ENCODE results near the gene PARVB. TPM values are rescaled to one million over a fixed set of nuclear protein-coding genes. Genes with fewer than 3 reads are reported as not detected.
"Not testable (repeated sequence)": the region's sequence is repeated elsewhere in the genome, so short reads cannot be mapped to it uniquely, and the experiment has no call there.

PARVB gene
- total and polyA plus RNA-seq, 10 of the 15 experiments (the other 5 are each of a cell fraction or from before 2014, with no cell fraction given), result 5.2 to 264 (median 76.0) TPM

GRCh38 chr22:44055805-44056204, 31.7 kb downstream of the PARVB start (continued):
- TF ChIP-seq, protein P1, sequence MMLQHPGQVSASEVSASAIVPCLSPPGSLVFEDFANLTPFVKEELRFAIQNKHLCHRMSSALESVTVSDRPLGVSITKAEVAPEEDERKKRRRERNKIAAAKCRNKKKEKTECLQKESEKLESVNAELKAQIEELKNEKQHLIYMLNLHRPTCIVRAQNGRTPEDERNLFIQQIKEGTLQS (IDR thresholded peaks at IDR 0.05; ENCODE audit: borderline replicate concordance, extremely low read depth, low read depth, low read length), result no peak
- TF ChIP-seq PAX8 (IDR thresholded peaks at IDR 0.05) (no peak), PRDM15 (CRISPR knock-in tag; IDR thresholded peaks at IDR 0.05) (no peak), HDGF (IDR thresholded peaks at IDR 0.05) (no peak), NFYB (IDR thresholded peaks at IDR 0.05; ENCODE audit: insufficient read depth, low read depth, low read length) (no peak)
- TF ChIP-seq, protein P2, sequence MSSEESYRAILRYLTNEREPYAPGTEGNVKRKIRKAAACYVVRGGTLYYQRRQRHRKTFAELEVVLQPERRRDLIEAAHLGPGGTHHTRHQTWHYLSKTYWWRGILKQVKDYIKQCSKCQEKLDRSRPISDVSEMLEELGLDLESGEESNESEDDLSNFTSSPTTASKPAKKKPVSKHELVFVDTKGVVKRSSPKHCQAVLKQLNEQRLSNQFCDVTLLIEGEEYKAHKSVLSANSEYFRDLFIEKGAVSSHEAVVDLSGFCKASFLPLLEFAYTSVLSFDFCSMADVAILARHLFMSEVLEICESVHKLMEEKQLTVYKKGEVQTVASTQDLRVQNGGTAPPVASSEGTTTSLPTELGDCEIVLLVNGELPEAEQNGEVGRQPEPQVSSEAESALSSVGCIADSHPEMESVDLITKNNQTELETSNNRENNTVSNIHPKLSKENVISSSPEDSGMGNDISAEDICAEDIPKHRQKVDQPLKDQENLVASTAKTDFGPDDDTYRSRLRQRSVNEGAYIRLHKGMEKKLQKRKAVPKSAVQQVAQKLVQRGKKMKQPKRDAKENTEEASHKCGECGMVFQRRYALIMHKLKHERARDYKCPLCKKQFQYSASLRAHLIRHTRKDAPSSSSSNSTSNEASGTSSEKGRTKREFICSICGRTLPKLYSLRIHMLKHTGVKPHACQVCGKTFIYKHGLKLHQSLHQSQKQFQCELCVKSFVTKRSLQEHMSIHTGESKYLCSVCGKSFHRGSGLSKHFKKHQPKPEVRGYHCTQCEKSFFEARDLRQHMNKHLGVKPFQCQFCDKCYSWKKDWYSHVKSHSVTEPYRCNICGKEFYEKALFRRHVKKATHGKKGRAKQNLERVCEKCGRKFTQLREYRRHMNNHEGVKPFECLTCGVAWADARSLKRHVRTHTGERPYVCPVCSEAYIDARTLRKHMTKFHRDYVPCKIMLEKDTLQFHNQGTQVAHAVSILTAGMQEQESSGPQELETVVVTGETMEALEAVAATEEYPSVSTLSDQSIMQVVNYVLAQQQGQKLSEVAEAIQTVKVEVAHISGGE (CRISPR knock-in tag; IDR thresholded peaks at IDR 0.05), result no peak
- TF ChIP-seq, protein P3, sequence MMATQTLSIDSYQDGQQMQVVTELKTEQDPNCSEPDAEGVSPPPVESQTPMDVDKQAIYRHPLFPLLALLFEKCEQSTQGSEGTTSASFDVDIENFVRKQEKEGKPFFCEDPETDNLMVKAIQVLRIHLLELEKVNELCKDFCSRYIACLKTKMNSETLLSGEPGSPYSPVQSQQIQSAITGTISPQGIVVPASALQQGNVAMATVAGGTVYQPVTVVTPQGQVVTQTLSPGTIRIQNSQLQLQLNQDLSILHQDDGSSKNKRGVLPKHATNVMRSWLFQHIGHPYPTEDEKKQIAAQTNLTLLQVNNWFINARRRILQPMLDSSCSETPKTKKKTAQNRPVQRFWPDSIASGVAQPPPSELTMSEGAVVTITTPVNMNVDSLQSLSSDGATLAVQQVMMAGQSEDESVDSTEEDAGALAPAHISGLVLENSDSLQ (IDR thresholded peaks at IDR 0.05), result no peak
- TF ChIP-seq, protein P4, sequence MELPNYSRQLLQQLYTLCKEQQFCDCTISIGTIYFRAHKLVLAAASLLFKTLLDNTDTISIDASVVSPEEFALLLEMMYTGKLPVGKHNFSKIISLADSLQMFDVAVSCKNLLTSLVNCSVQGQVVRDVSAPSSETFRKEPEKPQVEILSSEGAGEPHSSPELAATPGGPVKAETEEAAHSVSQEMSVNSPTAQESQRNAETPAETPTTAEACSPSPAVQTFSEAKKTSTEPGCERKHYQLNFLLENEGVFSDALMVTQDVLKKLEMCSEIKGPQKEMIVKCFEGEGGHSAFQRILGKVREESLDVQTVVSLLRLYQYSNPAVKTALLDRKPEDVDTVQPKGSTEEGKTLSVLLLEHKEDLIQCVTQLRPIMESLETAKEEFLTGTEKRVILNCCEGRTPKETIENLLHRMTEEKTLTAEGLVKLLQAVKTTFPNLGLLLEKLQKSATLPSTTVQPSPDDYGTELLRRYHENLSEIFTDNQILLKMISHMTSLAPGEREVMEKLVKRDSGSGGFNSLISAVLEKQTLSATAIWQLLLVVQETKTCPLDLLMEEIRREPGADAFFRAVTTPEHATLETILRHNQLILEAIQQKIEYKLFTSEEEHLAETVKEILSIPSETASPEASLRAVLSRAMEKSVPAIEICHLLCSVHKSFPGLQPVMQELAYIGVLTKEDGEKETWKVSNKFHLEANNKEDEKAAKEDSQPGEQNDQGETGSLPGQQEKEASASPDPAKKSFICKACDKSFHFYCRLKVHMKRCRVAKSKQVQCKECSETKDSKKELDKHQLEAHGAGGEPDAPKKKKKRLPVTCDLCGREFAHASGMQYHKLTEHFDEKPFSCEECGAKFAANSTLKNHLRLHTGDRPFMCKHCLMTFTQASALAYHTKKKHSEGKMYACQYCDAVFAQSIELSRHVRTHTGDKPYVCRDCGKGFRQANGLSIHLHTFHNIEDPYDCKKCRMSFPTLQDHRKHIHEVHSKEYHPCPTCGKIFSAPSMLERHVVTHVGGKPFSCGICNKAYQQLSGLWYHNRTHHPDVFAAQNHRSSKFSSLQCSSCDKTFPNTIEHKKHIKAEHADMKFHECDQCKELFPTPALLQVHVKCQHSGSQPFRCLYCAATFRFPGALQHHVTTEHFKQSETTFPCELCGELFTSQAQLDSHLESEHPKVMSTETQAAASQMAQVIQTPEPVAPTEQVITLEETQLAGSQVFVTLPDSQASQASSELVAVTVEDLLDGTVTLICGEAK (IDR thresholded peaks at IDR 0.05; ENCODE audit: borderline replicate concordance), result no peak

DNA sequence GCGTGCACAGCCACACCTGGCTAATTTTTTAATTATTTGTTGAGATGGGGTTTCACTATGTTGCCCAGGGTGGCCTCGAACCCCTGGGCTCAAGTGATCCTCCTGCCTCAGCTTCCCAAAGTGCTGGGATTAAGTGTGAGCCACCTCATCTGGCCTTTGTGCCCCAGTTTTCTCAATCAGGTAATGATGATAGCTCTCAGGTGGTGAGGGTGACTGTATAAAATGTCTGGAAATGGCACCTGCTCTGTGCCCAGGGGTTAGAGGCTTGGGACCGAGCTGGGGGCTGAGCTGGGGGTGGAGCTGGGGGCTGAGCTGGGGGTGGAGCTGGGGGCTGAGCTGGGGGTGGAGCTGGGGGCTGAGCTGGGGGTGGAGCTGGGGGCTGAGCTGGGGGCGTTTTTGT, 32.5 kb downstream of the PARVB start:
- RAD21 ChIA-PET (ENCODE audit: unreplicated experiment); H3K4me1 ChIP-seq (ENCODE audit: control insufficient read depth, insufficient read depth, low read length); intact Hi-C loops (cut with micrococcal nuclease; ENCODE audit: unreplicated experiment); H3K27ac ChIP-seq (ENCODE audit: control insufficient read depth, insufficient read depth); ATAC-seq; DNase-seq (ENCODE audit: low read depth, low spot score); H3K9ac ChIP-seq (ENCODE audit: control insufficient read depth, insufficient read depth, low read length); H3K27me3 ChIP-seq (replicated peaks in 1 of 2; ENCODE audit: control insufficient read depth in 2 of 2, insufficient read depth in 2 of 2, low read length in 1 of 2); POLR2A ChIA-PET; H3K4me3 ChIP-seq; H3K4me2 ChIP-seq (ENCODE audit: control insufficient read depth, insufficient read depth); H3K9me3 ChIP-seq (replicated peaks; ENCODE audit: control insufficient read depth, insufficient read depth, low read length); in situ Hi-C loops (cut with MboI); BruUV-seq (replicated peaks); FAIRE-seq; H4K20me1 ChIP-seq (ENCODE audit: control insufficient read depth, insufficient read depth); H2AFZ ChIP-seq (ENCODE audit: control insufficient read depth, low read depth, low read length): not testable (repeated sequence)
- ChIA-PET CTCF (interaction anchor here (1.5 kb wide), 1 partner anchor 26 kb away, joined by 4 read pairs; no protein-coding TSS in a partner anchor), SMC1A (ENCODE audit: uncharacterized antibody, unreplicated experiment) (interaction anchor here (0.6 to 1.1 kb wide), 3 partner anchors 12 to 29 kb away, joined by 3 to 6 read pairs (median 3); no protein-coding TSS in a partner anchor)
- 48% methylated on average over 3 of the region's 4 CpGs for WGBS (ENCODE audit: insufficient coverage, insufficient replicate concordance, low lambda C conversion rate, missing lambda C conversion rate)
- H3K36me3 ChIP-seq (ENCODE audit: control insufficient read depth in 2 of 2, insufficient read depth in 2 of 2, low read length in 1 of 2), result peaks cover 6 to 15% of the 10 kb centered on the region in 2 experiments; a peak in 2 of 4 replicates
- peaks cover 42% of the 10 kb centered on the region for H3K79me2 ChIP-seq (ENCODE audit: control insufficient read depth, insufficient read depth, low read length)

Measured in GM12878 (cell line).